Sigmoid colon (tissue), 7 donors: ENCODE data around the gene IQGAP2. TPM values are rescaled to one million over a fixed set of nuclear protein-coding genes. Genes with fewer than 3 reads are reported as not detected.

Source experiments
- DNase-seq: peaks from one replicate; pipeline ENCODE4 v3.0.0-alpha.2; 2019
- H3K27ac ChIP-seq, 4 donors: fragments of 200-600 bp; sonication (generic); one replicate each; pipeline ENCODE4 v1.5.1; 2016 to 2019; ENCODE audit warnings: mild to moderate bottlenecking in 1 of 4
- H3K27me3 ChIP-seq, 3 donors: fragments of 200-600 bp; sonication (generic); one replicate each; pipeline ENCODE4 v1.5.1; 2019; ENCODE audit warnings: mild to moderate bottlenecking in 1 of 3
- H3K36me3 ChIP-seq, 4 donors: fragments of 200-600 bp; sonication (generic); one replicate each; pipeline ENCODE4 v1.5.1; 2016 to 2019
- H3K4me1 ChIP-seq, 4 donors: fragments of 200-600 bp; sonication (generic); one replicate each; pipeline ENCODE4 v1.5.1; 2017 to 2019
- H3K4me3 ChIP-seq, 4 donors: fragments of 200-600 bp; sonication (generic); one replicate each; pipeline ENCODE4 v1.5.1; 2017 to 2019; ENCODE audit warnings: mild to moderate bottlenecking in 2 of 4, moderate library complexity in 1 of 4
- H3K9me3 ChIP-seq, 4 donors: fragments of 200-600 bp in 3 of 4; sonication (generic) in 3 of 4; one replicate each; pipeline versions ENCODE4 v1.5.1 to v1.6.1; 2013 to 2019
- CTCF ChIP-seq, 4 experiments: fragments of 450-650 bp in 3 of 4; fragments of 200-600 bp in 1 of 4; IDR thresholded peaks; one replicate each; pipeline ENCODE4 v1.5.1; 2016 to 2019; ENCODE audit warnings: antibody characterized with exemption in 4 of 4, mild to moderate bottlenecking in 3 of 4, moderate library complexity in 2 of 4
- EP300 ChIP-seq, 4 donors: sonication (generic); formaldehyde crosslinking; IDR thresholded peaks; one replicate each; pipeline ENCODE4 v1.6.1; 2017; ENCODE audit warnings: antibody characterized with exemption in 4 of 4
- POLR2A ChIP-seq, 2 donors: fragments of 450-650 bp; IDR thresholded peaks; one replicate each; pipeline ENCODE4 v1.6.1; 2016; ENCODE audit warnings: antibody characterized with exemption in 2 of 2, mild to moderate bottlenecking in 2 of 2, moderate library complexity in 2 of 2
- POLR2AphosphoS5 ChIP-seq, 4 donors: sonication (generic); formaldehyde crosslinking; IDR thresholded peaks; one replicate each; pipeline ENCODE4 v1.6.1; 2017; ENCODE audit warnings: antibody characterized with exemption in 4 of 4
- WGBS, 2 donors: extraction: QIAGEN DNeasy Blood & Tissue Kit; methylation state at CpG; one replicate each; pipeline ENCODE4 v1.1.7; 2013; 5-methylcytosine and 5-hydroxymethylcytosine counted together
- intact Hi-C: fragments of 100-400 bp; cut with DNase I; formaldehyde crosslinking; loops from one replicate; pipeline ENCODE4 v1.15.1; 2023
- polyA plus RNA-seq, 3 donors: library from polyadenylated mRNA; stranded (reverse); fragments of 200-250 nt; gene quantifications; one replicate each; pipeline ENCODE4 v1.2.3, GENCODE V29; 2013
- total RNA-seq, 4 donors: library from RNA; depleted of rRNA; stranded (reverse); fragments of >200 nt; gene quantifications; one replicate each; pipeline ENCODE4 v1.1.0, GENCODE V29; 2016
- donor health status: healthy with polysubstance abuse.
- donor health status: Bipolar disorder and iron deficiency.
- donor health status: healthy.

IQGAP2 gene
- total and polyA plus RNA-seq, 7 donors = 15.0 to 85.3 (median 24.6) TPM

- H3K4me1 ChIP-seq = peaks cover 0 to 8% (median 0%) of the 10 kb centered on the region in 4 donors
- DNase-seq = no peak
- no peak for TF ChIP-seq POLR2AphosphoS5 (IDR thresholded peaks at IDR 0.05)
- no peak for TF ChIP-seq EP300 (IDR thresholded peaks at IDR 0.05)
- no peak for TF ChIP-seq POLR2A (IDR thresholded peaks at IDR 0.05)
- no peak for TF ChIP-seq CTCF (IDR thresholded peaks at IDR 0.05)
- no peak overlapping the region for H3K4me3 ChIP-seq
- WGBS, 2 donors = 52 to 83% methylated on average over 1 of the region's 1 CpG
- H3K27ac ChIP-seq = no peak overlapping the region
- no peaks in the 10 kb centered on the region for H3K36me3 ChIP-seq
- no peaks in the 10 kb centered on the region for H3K9me3 ChIP-seq
- intact Hi-C loops = no loop called here
- no peaks in the 10 kb centered on the region for H3K27me3 ChIP-seq
These were observed 149.5 kb downstream of the IQGAP2 start for GRCh38 chr5:76552546-76552945.

GRCh38 chr5:76553251-76553650 lies 150.2 kb downstream of the IQGAP2 start:
- TF ChIP-seq POLR2AphosphoS5 (IDR thresholded peaks at IDR 0.05) (no peak), CTCF (IDR thresholded peaks at IDR 0.05) (no peak), POLR2A (IDR thresholded peaks at IDR 0.05) (no peak), EP300 (IDR thresholded peaks at IDR 0.05) (no peak)
- WGBS, 2 donors = 68 to 83% methylated on average over 2 of the region's 2 CpGs
- no peaks in the 10 kb centered on the region for H3K9me3 ChIP-seq
- no peaks in the 10 kb centered on the region for H3K27me3 ChIP-seq
- H3K27ac ChIP-seq = no peak overlapping the region
- peaks cover 0 to 1% (median 0%) of the 10 kb centered on the region in 4 donors for H3K4me1 ChIP-seq
- no peak for DNase-seq
- H3K4me3 ChIP-seq = no peak overlapping the region
- no peaks in the 10 kb centered on the region for H3K36me3 ChIP-seq
- intact Hi-C loops = no loop called here

DNA sequence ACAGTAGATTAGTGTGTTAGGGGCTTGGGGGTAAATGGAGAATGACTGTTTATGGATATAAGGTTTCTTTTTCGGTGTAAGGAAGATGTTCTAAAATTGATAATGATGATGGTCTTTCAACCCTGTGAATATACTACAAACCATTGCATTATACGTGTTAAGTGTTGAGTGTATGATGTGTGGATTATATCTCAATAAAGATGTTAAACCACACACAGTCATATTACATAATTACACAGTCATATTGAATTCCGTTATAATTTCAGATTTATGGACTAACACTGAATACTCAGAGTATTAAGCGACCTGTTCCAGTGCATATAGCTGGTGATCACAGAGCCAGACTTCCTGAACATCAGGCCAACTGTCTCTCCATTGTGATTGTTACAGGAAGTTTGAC lies 152.0 kb downstream of the IQGAP2 start:
- no peak for TF ChIP-seq CTCF (IDR thresholded peaks at IDR 0.05)
- TF ChIP-seq POLR2AphosphoS5 (IDR thresholded peaks at IDR 0.05) = no peak
- TF ChIP-seq POLR2A (IDR thresholded peaks at IDR 0.05) = no peak
- no peak for TF ChIP-seq EP300 (IDR thresholded peaks at IDR 0.05)
- Histone ChIP-seq H3K36me3 (no peaks in the 10 kb centered on the region), H3K27me3 (no peaks in the 10 kb centered on the region), H3K27ac (no peak overlapping the region), H3K4me3 (no peak overlapping the region), H3K4me1 (no peaks in the 10 kb centered on the region), H3K9me3 (no peaks in the 10 kb centered on the region)
- 92% methylated on average over 4 of the region's 4 CpGs for WGBS, 2 donors
- intact Hi-C loops = no loop called here
- no peak for DNase-seq

- H3K27me3 ChIP-seq = no peaks in the 10 kb centered on the region
- H3K4me3 ChIP-seq = no peak overlapping the region
- TF ChIP-seq EP300 (IDR thresholded peaks at IDR 0.05) = no peak
- TF ChIP-seq POLR2AphosphoS5 (IDR thresholded peaks at IDR 0.05) = no peak
- no peak for TF ChIP-seq CTCF (IDR thresholded peaks at IDR 0.05)
- no peak overlapping the region for H3K27ac ChIP-seq
- DNase-seq = no peak
- no peaks in the 10 kb centered on the region for H3K36me3 ChIP-seq
- H3K4me1 ChIP-seq = no peaks in the 10 kb centered on the region
- intact Hi-C loops = no loop called here
- no peaks in the 10 kb centered on the region for H3K9me3 ChIP-seq
- 91 to 92% methylated on average over 2 of the region's 2 CpGs for WGBS, 2 donors
These were observed 152.6 kb downstream of the IQGAP2 start for GRCh38 chr5:76555717-76556116.

GRCh38 chr5:76556511-76557221 lies 153.6 kb downstream of the IQGAP2 start:
- no peaks in the 10 kb centered on the region for H3K36me3 ChIP-seq
- no peaks in the 10 kb centered on the region for H3K4me1 ChIP-seq
- intact Hi-C loops = no loop called here
- no peak overlapping the region for H3K27ac ChIP-seq
- no peaks in the 10 kb centered on the region for H3K27me3 ChIP-seq
- DNase-seq = no peak
- no peaks in the 10 kb centered on the region for H3K9me3 ChIP-seq
- 85 to 89% methylated on average over 4 of the region's 4 CpGs for WGBS, 2 donors
- no peak overlapping the region for H3K4me3 ChIP-seq
- TF ChIP-seq POLR2AphosphoS5 (IDR thresholded peaks at IDR 0.05) (no peak), EP300 (IDR thresholded peaks at IDR 0.05) (no peak), CTCF (IDR thresholded peaks at IDR 0.05) (no peak), POLR2A (IDR thresholded peaks at IDR 0.05) (no peak)
